ENCODE results near the gene FGFR2.

Gene FGFR2

GRCh38 chr10:121444520-121445165 is 153.6 kb downstream of the FGFR2 start:
- H3K27me3 Mint-ChIP-seq: peaks cover 3% of the 10 kb centered on the region
- H3K4me3 Mint-ChIP-seq: no peak overlapping the region
- no peak for DNase-seq
- H3K36me3 Mint-ChIP-seq (ENCODE audit: low read depth): no peaks in the 10 kb centered on the region
- H3K27ac Mint-ChIP-seq: no peak overlapping the region
- H3K9me3 Mint-ChIP-seq: no peaks in the 10 kb centered on the region
- no peaks in the 10 kb centered on the region for H3K4me1 Mint-ChIP-seq (ENCODE audit: low read depth)

GRCh38 chr10:121442086-121442935 is 155.9 kb downstream of the FGFR2 start:
- no peaks in the 10 kb centered on the region for H3K36me3 Mint-ChIP-seq (ENCODE audit: low read depth)
- H3K4me1 Mint-ChIP-seq (ENCODE audit: low read depth): no peaks in the 10 kb centered on the region
- no peak overlapping the region for H3K4me3 Mint-ChIP-seq
- DNase-seq: no peak
- H3K27ac Mint-ChIP-seq: no peak overlapping the region
- no peaks in the 10 kb centered on the region for H3K9me3 Mint-ChIP-seq
- H3K27me3 Mint-ChIP-seq: no peaks in the 10 kb centered on the region

GRCh38 chr10:121440461-121440860 is 157.8 kb downstream of the FGFR2 start:
- H3K36me3 Mint-ChIP-seq (ENCODE audit: low read depth): no peaks in the 10 kb centered on the region
- no peaks in the 10 kb centered on the region for H3K9me3 Mint-ChIP-seq
- DNase-seq: no peak
- no peak overlapping the region for H3K27ac Mint-ChIP-seq
- no peak overlapping the region for H3K4me3 Mint-ChIP-seq
- H3K4me1 Mint-ChIP-seq (ENCODE audit: low read depth): no peaks in the 10 kb centered on the region
- no peaks in the 10 kb centered on the region for H3K27me3 Mint-ChIP-seq

- H3K9me3 Mint-ChIP-seq: no peaks in the 10 kb centered on the region
- no peak for DNase-seq
- H3K27ac Mint-ChIP-seq: no peak overlapping the region
- no peaks in the 10 kb centered on the region for H3K36me3 Mint-ChIP-seq (ENCODE audit: low read depth)
- no peaks in the 10 kb centered on the region for H3K27me3 Mint-ChIP-seq
- no peak overlapping the region for H3K4me3 Mint-ChIP-seq
- H3K4me1 Mint-ChIP-seq (ENCODE audit: low read depth): no peaks in the 10 kb centered on the region
These were observed 159.9 kb downstream of the FGFR2 start for GRCh38 chr10:121438333-121438732.

- H3K36me3 Mint-ChIP-seq (ENCODE audit: low read depth): no peaks in the 10 kb centered on the region
- no peaks in the 10 kb centered on the region for H3K4me1 Mint-ChIP-seq (ENCODE audit: low read depth)
- H3K27ac Mint-ChIP-seq: no peak overlapping the region
- H3K4me3 Mint-ChIP-seq: no peak overlapping the region
- H3K9me3 Mint-ChIP-seq: no peaks in the 10 kb centered on the region
- no peak for DNase-seq
- no peaks in the 10 kb centered on the region for H3K27me3 Mint-ChIP-seq
These were observed 160.6 kb downstream of the FGFR2 start for GRCh38 chr10:121437596-121437995.

- H3K4me1 Mint-ChIP-seq (ENCODE audit: low read depth): no peaks in the 10 kb centered on the region
- no peak overlapping the region for H3K4me3 Mint-ChIP-seq
- H3K27me3 Mint-ChIP-seq: no peaks in the 10 kb centered on the region
- H3K27ac Mint-ChIP-seq: no peak overlapping the region
- H3K9me3 Mint-ChIP-seq: no peaks in the 10 kb centered on the region
- H3K36me3 Mint-ChIP-seq (ENCODE audit: low read depth): no peaks in the 10 kb centered on the region
- no peak for DNase-seq
These were observed 161.5 kb downstream of the FGFR2 start for GRCh38 chr10:121436630-121437341.

- Mint-ChIP-seq H3K9me3 (no peaks in the 10 kb centered on the region), H3K4me1 (ENCODE audit: low read depth) (no peaks in the 10 kb centered on the region), H3K36me3 (ENCODE audit: low read depth) (no peaks in the 10 kb centered on the region), H3K27ac (no peak overlapping the region), H3K4me3 (no peak overlapping the region), H3K27me3 (no peaks in the 10 kb centered on the region)
- no peak for DNase-seq
These were observed 162.0 kb downstream of the FGFR2 start for GRCh38 chr10:121436281-121436629.

- Mint-ChIP-seq H3K4me1 (ENCODE audit: low read depth) (no peaks in the 10 kb centered on the region), H3K4me3 (no peak overlapping the region), H3K36me3 (ENCODE audit: low read depth) (no peaks in the 10 kb centered on the region), H3K27me3 (no peaks in the 10 kb centered on the region), H3K9me3 (no peaks in the 10 kb centered on the region), H3K27ac (no peak overlapping the region)
- DNase-seq: no peak
These were observed 163.0 kb downstream of the FGFR2 start for GRCh38 chr10:121435099-121435875.

- Mint-ChIP-seq H3K9me3 (no peaks in the 10 kb centered on the region), H3K4me3 (no peak overlapping the region), H3K4me1 (ENCODE audit: low read depth) (no peaks in the 10 kb centered on the region), H3K36me3 (ENCODE audit: low read depth) (no peaks in the 10 kb centered on the region), H3K27ac (no peak overlapping the region), H3K27me3 (no peaks in the 10 kb centered on the region)
- no peak for DNase-seq
These were observed 164.3 kb downstream of the FGFR2 start for GRCh38 chr10:121433965-121434364.

- no peak for DNase-seq
- Mint-ChIP-seq H3K36me3 (ENCODE audit: low read depth) (no peaks in the 10 kb centered on the region), H3K4me3 (no peak overlapping the region)
These were observed 169.4 kb downstream of the FGFR2 start for GRCh38 chr10:121428867-121429266.

More at GRCh38 chr10:121428867-121429266, 169.4 kb downstream of the FGFR2 start:
- Mint-ChIP-seq H3K27me3 (no peaks in the 10 kb centered on the region), H3K9me3 (no peaks in the 10 kb centered on the region), H3K4me1 (ENCODE audit: low read depth) (no peaks in the 10 kb centered on the region), H3K27ac (no peak overlapping the region)
